Frontal cortex (tissue), 4 donors: ENCODE measurements around the gene CTDSP2. TPM values are rescaled to one million over a fixed set of nuclear protein-coding genes. Genes with fewer than 3 reads are reported as not detected.
"Not testable (repeated sequence)": the region's sequence is repeated elsewhere in the genome, so short reads cannot be mapped to it uniquely, and the experiment has no call there.

Experiments
- DNase-seq, 2 donors: peaks; one replicate each; pipeline ENCODE4 v3.0.0; 2012; ENCODE audit warnings: low spot score in 2 of 2
- FAIRE-seq: peaks from 2 replicates; lab custom pipeline; 2012; peaks lifted over from hg19 to GRCh38; lab: Jason Lieb, UNC
- total RNA-seq: library from RNA; depleted of rRNA; stranded (reverse); fragments of >200 nt; gene quantifications from one replicate; pipeline ENCODE4 v1.2.3, GENCODE V29; 2014
- donor health status: control.
- donor health status: control.
- donor health status: control.

CTDSP2 gene
- total RNA-seq: 14.7 TPM

GRCh38 chr12:57846577-57847319, at the start of gene CTDSP2:
Gene CTDSP2 (minus strand): TSS chr12:57846729. CDS start chr12:57846435, 294 bp downstream.
- FAIRE-seq (no peak), DNase-seq (peak; percentile 99 to 100)

GRCh38 chr12:57896115-57896433, 49.5 kb upstream of the CTDSP2 start:
- no peak for FAIRE-seq
- DNase-seq: no peak

- DNase-seq: no peak
Measured at GRCh38 chr12:57895389-57896114, 49.0 kb upstream of the CTDSP2 start.

GRCh38 chr12:57894399-57895292, 48.1 kb upstream of the CTDSP2 start:
- FAIRE-seq (no peak), DNase-seq (no peak)

More at GRCh38 chr12:57895389-57896114, 49.0 kb upstream of the CTDSP2 start:
- no peak for FAIRE-seq

GRCh38 chr12:57893431-57894353, 47.2 kb upstream of the CTDSP2 start:
- FAIRE-seq: no peak
- peak; percentile 52 to 53 for DNase-seq

GRCh38 chr12:57892232-57892972, 45.9 kb upstream of the CTDSP2 start:
- no peak for DNase-seq

GRCh38 chr12:57891542-57892228, 45.2 kb upstream of the CTDSP2 start:
- DNase-seq: no peak
- no peak for FAIRE-seq

More at GRCh38 chr12:57892232-57892972, 45.9 kb upstream of the CTDSP2 start:
- FAIRE-seq: no peak

- FAIRE-seq (no peak), DNase-seq (no peak)
Measured at GRCh38 chr12:57890191-57891115, 43.9 kb upstream of the CTDSP2 start.

- DNase-seq (no peak), FAIRE-seq (no peak)
Measured at GRCh38 chr12:57889500-57889989, 43.0 kb upstream of the CTDSP2 start.

GRCh38 chr12:57888409-57889157, 42.1 kb upstream of the CTDSP2 start:
- DNase-seq: no peak
- no peak for FAIRE-seq

- DNase-seq: no peak
- FAIRE-seq: no peak
Measured at GRCh38 chr12:57887631-57888408, 41.3 kb upstream of the CTDSP2 start.

GRCh38 chr12:57886964-57887363, 40.4 kb upstream of the CTDSP2 start:
- not testable (repeated sequence) for FAIRE-seq, DNase-seq

- DNase-seq: no peak
- FAIRE-seq: no peak
Measured at GRCh38 chr12:57886542-57886941, 40.0 kb upstream of the CTDSP2 start.

GRCh38 chr12:57885207-57885606, 38.7 kb upstream of the CTDSP2 start:
- no peak for DNase-seq
- FAIRE-seq: no peak

GRCh38 chr12:57883700-57884099, 37.2 kb upstream of the CTDSP2 start:
- FAIRE-seq: no peak
- no peak for DNase-seq
